ENCODE data around the gene PRPF40A. TPM values are rescaled to one million over a fixed set of nuclear protein-coding genes. Genes with fewer than 3 reads are reported as not detected.

Gene PRPF40A
- total RNA-seq, 1 donor from 2014 or later = 134 TPM

- DNase-seq = peak; percentile 33
Observed at GRCh38 chr2:152648336-152648735, 68.9 kb downstream of the PRPF40A start.

GRCh38 chr2:152647552-152647951, 69.7 kb downstream of the PRPF40A start:
- DNase-seq = peak; percentile 13

DNA sequence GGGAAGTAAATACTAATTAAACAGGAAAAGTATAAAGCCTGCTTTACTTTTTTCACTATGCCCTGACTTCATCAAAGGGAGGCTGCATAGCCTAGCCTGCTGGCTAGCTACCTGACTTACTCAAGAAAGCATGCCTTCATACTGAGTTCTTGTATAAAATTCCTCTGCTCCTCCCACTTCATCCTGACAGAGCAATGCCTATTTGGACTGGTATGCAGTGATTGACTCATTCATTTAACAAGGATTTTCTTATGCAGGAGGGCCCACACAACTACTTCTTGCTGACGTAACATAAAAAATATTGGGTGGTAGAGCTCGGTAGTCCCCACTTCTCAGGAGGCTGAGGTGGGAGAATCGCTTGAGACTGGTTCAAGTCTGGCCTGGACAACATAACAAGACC, 70.5 kb downstream of the PRPF40A start:
- DNase-seq = peak; percentile 39

DNA sequence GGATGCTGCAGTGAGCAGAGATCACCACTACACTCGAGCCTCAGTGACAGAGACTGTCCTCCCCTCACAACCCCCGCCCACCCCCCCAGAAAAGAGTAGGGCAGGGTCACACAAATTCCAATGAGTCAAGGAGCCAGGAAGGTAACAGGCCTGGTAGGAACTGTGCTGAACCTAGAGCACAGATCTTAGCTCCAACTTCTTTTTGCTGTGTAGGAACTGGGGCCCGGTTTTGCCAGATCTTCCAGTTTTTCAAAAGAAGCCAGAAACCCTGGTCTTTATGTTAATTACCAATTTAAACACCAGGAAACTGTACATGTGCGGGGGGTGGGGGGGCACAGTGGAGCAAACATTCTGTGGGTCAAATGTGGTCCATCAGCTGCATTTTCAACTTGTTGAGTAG, 71.0 kb downstream of the PRPF40A start:
- no peak for DNase-seq

DNA sequence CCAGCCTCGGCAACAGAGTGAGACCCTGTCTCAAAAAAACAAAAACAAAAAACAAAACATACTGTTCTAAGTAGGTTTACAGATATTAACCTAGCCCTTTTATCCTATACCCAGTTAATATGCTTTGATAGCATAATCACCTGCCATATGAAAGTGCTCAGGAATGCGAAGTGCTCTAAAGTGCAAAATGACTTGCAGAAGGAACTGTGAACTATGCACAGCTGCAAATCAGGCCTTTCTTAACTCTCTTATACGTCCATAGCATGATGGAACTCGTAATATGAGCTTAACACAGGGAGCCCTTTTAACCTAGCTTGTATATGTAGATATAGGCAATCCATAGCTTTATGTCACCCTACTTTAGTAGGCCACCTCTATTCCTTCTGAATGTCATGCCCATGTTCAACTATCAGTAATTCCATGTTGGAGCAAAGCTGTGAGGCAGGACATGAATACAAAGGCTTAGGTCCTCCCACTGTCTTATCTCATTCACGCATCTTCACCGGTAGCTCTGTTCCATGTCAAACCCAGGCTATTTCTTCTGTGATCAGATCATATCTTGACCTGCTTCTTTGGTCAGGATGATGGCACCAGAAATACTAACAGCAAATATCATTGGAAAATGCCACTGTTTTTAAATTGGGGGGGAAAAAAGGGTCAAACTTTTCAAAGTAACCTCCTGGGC, 72.9 kb downstream of the PRPF40A start:
- DNase-seq = no peak

GRCh38 chr2:152638590-152638989, 78.7 kb downstream of the PRPF40A start:
- DNase-seq = no peak

DNA sequence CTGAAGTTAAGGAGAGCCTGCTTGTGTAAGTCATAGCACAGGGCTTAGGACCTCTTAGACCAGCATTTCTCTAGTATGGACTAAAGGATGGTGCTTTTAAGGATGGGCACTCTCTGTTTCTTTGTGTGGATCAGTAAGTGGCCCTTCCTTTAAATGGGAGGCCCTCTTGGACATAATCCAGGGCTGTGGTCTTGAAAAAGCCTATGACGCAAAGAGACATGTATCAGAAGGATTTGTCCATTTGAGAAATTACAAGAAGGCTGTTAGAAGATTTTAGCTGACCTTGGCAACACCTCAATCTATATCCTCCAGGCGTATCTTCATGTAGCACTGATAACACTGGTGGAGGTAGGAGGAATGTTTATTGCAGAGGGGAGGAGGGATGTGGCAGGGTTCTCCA, 79.2 kb downstream of the PRPF40A start:
- no peak for DNase-seq

DNA sequence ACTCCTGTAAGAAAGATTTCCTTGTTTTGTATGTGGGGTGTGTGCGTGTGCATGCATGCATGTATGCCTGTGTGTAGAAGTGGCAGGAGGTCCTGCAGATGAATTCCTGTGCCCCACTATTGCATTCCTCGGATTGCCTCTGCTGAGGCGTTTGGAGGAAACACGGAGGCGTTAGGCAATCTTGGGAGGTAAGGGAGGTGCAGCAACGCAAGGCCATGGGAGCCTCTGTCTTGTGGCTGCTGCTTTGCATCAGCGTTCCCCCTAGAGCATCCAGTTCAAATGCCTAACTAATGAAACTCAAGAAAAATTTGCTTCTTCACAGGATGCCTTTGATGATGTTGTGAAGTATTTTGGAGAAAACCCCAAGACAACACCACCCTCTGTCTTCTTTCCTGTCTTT, 80.0 kb downstream of the PRPF40A start:
- no peak for DNase-seq

DNA sequence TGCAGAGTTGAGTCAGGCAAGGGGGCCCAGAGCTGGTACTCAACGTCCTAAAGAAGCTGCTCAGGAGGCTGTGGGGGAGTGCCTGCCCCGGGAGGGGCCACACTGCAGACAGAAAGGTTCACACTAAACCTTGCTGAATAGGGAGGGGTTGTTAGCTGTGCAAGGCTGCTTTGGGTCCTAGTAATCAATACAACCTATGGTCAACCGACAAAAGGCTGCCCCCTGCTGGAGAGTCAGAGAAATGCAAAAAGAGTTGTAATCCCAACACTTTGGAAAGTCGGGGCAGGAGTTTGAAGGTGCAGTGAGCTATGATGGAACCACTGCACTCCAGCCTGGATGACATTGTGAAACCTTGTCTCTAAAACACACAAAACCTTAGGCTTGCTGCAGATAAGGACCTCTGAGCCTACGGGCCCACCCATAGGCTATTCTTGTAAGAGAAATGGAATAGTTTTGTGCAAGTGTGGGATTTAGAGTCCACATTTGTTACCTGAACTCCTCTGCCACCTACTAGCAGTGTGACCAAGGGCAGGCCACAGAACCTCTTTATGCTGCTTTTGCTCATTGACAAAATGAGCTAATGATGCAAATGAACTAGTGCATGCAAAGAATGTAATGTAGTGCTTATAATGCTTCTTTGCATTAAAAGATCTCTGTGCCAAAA, 81.5 kb downstream of the PRPF40A start:
- DNase-seq = peak; percentile 76

DNA sequence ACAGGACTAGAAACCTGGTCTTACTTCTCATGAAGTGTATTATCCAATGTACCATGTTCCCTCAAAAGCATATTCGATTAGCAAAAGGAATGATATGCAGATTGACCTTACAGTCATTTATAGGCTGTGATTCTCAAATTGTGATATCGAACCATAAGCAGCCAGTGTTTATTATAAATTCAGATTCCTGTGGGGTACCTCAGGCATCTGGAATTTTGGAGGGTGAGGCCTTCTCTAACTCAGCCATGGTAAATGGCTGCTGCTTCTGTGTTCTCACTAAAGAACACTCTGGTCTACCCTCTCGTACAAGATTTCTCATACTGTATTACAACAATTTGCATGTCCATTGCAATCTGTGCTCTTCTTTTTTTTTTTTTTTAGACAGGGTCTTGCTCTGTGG, 84.5 kb downstream of the PRPF40A start:
- no peak for DNase-seq

GRCh38 chr2:152630466-152630865, 86.8 kb downstream of the PRPF40A start:
- no peak for DNase-seq

- DNase-seq = no peak
Observed at GRCh38 chr2:152629202-152629601, 88.1 kb downstream of the PRPF40A start.

DNA sequence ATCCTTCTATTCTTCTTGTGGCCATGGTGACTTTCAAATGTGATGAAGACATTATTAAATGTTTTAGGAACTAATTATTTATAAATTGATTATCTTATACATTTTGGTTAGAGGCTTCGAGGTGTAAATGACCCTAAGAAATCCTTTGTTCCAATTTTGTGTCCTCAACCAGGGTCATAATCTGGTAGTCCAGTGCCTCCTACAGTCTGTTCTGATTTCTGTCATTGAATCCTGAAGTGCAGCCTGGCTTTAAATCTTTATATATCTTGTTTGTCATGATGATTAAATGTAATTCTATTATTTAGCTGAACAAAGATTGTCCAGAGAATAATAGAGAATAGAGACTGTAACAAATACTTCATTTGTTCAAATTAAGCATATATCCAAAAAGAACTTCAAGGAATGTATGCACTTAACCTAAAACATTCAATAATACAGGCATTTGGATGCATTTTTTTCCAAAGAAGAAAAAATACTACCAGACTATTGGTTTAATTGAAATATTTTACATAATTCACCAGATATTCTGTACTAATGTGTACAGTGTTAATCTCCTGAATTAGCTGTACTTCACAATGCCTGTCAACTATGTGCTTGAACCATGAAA, 89.8 kb downstream of the PRPF40A start:
- DNase-seq = peak; percentile 73

GRCh38 chr2:152626911-152627339, 90.3 kb downstream of the PRPF40A start:
- DNase-seq = no peak

DNA sequence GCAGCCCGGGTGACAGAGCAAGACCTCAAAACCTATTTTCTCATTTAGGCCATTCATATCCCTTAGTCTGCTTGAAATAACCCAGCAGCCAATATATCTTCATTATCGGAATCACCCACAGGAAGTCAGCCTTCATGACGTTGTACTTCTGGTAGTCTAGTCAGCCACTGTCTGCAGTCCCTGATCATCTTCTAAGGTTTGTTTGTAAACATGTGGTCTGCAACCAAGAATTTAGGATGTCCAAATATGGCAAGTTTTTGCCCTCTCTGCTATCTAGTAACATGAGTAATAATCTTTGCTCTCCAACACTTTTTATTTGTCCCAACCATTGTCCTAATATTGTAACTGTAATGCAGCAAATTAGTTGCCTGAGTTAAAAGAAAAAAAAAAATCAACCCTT, 92.5 kb downstream of the PRPF40A start:
- no peak for DNase-seq

DNA sequence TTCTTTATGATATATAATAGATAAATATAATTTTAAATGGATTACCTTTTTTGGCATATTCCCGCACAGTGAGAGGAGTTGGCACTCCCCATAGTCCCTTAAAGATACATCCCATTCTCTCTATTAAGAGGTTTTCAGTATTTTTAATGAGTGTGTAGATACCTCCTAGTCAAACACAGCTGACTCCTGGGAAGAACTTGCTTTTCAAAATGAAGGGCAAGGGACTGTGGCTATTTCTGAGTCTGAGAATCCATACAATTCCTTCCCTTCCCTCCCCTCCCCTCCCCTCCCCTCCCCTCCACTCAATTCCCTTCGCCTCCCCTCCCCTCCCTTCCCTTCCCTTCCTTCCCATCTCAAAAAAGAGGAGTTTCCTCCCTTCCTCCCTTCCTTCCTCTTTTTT, 93.5 kb downstream of the PRPF40A start:
- DNase-seq = no peak

DNA sequence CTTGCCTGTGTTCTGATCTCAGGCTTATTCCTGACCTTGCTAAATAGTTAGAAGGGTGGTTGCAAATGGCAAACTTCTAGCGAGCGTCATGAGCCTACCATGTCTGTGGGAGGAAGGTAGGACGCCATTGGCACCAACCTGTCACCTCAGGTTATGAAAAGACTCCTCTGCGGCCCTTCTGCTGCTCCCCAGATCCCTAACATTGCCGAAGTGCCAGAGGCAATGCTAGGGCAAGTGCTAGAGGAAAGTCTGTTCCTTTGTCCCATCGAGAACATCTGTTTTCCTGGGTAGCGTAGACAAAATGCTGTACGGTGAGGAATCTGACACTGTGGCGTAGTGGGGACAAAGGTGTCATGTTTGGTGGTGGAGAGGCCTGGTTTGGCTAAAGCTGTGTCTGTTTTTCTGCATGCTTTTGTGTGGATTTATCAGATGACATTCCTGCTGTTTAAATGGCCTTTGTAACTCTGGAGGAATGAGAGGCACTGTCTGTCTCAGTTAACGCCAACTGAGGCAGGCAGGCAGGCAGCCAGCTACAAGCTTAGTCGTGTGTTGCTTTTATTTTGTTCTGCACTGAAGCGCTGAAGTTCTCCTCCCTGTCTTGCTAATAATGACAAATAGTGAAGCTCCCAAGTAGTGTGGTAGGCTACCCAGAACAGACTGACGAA, 94.1 kb downstream of the PRPF40A start:
- DNase-seq = no peak

GRCh38 chr2:152622219-152622618, 95.0 kb downstream of the PRPF40A start:
- DNase-seq = no peak

DNA sequence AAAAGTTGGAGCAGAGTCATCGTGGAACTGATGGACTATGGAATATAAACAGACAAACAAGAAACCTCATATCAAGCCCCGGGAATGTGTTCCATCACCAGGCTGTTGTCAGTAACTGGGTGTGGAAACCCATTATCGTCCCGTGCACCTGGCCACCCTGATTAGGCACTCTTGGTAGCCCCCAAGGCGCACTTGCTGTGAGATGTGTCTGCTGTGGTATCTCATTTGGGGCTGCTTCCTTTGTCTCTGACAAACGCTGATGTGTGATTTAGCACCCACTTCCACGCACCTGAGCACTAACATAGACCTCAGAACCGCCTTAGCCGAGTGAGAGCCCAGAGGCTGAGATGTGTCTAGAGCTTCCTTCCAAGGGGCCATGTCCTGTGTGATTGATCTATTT, 96.3 kb downstream of the PRPF40A start:
- DNase-seq = no peak

DNA sequence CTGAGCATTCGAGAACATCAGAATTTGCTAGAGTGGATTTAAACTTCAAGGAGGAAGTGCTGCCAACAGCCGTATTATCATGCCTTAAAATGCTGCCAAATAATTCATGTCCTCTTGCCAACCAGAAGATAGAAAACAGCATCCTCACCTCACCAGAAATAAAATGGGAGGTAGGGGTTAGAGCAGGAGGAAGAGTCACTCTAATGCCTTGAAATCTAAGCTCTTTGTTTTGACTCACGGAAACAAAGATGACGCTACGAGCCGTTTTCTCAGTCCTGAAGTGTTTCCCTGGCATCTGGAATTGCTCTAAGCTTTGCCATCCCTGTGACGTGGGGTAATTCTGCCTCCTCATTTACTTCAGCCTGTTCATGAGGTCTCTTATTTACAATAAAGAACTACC, 97.1 kb downstream of the PRPF40A start:
- DNase-seq = no peak

DNA sequence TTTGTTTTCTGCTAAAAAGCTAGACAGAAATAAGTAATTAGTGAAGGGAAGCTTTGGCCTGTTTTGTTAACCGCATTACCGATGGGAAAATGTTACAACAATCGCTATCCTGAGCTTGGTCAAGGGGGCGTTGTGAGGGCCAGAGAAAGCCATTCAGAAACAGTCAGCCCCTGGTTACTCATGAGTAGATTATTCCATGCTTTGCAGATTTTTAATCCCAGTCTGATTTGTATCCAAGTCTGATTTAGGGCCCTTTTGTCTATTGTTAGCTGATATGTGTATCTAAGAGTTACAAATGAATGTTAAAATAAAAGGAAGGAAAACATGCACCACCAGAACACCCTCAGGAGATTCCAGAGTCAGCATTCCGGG, 99.1 kb downstream of the PRPF40A start:
- no peak for DNase-seq

DNA sequence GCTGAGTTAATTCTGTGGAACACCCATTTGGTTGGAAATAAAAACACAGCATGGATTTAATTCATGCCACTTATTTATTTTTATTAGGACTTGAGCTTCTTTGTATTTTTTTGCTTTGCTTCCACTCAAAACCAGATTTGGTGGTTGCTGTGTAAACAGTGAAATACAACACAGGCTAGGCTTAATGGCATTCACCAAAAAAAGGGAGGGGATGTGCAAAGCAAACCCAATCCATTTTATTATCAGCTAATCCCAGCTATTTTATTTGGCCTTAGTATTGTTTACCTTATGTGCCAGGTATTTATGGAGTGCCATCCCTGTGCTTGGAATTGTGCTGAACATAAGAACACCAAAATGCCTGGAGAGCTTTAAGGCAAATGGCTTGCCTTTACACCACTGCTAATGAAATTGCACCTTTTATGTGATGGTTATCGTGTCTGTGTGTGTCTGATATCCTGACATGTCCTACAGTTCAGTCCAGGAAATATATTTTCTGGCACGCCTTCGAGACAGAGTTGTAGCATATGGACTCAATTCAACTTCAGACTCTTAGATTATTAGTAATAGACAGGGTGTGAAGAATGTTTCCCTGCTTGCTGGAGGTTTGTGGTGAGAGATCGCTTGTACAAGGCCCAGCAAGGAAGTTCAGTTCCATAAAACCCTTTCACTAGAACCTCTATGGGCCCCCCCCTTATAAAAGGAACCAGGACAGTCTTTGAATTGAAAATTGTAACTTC, 99.6 kb downstream of the PRPF40A start:
- no peak for DNase-seq

DNA sequence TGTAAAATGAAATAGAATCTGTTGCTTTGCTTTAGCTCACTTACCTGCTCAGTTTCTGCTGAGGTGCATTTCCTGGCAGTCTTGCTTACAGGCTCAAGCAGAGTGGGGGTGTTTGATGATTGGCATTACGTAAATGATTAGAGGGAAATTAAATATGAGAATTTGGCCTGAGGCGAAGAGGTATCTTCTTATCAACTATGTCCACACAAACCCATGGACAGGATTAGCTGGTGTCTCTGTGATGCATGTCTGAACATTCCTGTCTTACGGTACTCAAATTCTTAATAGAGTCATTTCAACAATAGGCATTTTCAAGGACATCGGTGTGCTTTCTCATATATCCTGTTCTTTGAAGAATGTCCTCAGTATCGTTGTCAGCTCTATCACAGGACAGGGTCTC, 102.1 kb downstream of the PRPF40A start:
- DNase-seq = no peak
